Measurements from ENCODE around the gene MBD3L5. TPM values are rescaled to one million over a fixed set of nuclear protein-coding genes. Genes with fewer than 3 reads are reported as not detected.
"Not testable (repeated sequence)": the region's sequence is repeated elsewhere in the genome, so short reads cannot be mapped to it uniquely, and the experiment has no call there.

Gene MBD3L5
- total RNA-seq, 2 experiments from 2014 or later: not detected

DNA sequence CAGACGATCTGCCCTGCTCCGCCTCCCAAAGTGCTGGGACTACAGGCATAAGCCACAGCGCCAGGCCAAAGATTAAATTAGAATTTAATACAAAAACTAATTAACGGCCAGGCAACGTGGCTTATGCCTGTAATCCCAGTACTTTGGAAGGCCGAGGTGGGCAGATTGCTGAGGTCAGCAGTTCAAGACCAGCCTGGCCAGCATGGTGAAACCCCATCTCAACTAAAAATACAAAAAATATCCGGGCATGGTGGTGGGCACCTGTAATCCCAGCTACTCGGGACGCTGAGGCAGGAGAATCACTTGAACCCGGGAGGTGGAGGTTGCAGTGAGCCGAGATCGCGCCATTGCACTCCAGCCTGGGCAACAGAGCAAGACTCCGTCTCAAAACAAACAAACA lies 25.3 kb downstream of the MBD3L5 start:
- H3K27me3 Mint-ChIP-seq; H3K27ac Mint-ChIP-seq; intact Hi-C loops (cut with micrococcal nuclease); H3K4me3 Mint-ChIP-seq; H3K9me3 Mint-ChIP-seq; CTCF ChIA-PET; DNase-seq; H3K4me1 Mint-ChIP-seq (ENCODE audit: low read depth); POLR2A ChIA-PET; H3K36me3 Mint-ChIP-seq: not testable (repeated sequence)

DNA sequence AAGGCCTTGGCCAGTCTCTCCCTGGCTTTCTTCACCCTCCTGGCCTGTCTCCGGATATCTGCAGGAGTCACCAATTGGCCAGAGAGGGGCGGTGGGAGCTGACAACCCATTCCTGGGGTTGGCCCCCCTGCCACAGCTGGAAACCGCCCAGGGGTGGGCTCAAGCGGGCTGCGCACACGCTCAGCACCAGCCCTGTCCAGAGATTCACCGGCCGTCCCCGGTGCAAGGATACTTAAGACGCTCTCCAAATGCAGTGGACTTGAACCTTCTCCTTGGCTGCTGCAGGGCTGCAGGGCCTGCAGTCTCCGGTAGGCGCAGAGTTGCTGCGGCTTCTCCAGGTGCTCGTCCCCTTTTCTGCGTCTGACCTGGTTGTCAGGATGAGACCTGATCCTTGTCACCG lies 26.0 kb downstream of the MBD3L5 start:
- CTCF ChIA-PET; H3K27ac Mint-ChIP-seq; H3K4me1 Mint-ChIP-seq (ENCODE audit: low read depth); H3K27me3 Mint-ChIP-seq; H3K36me3 Mint-ChIP-seq; H3K9me3 Mint-ChIP-seq; DNase-seq; intact Hi-C loops (cut with micrococcal nuclease); H3K4me3 Mint-ChIP-seq; POLR2A ChIA-PET: not testable (repeated sequence)

DNA sequence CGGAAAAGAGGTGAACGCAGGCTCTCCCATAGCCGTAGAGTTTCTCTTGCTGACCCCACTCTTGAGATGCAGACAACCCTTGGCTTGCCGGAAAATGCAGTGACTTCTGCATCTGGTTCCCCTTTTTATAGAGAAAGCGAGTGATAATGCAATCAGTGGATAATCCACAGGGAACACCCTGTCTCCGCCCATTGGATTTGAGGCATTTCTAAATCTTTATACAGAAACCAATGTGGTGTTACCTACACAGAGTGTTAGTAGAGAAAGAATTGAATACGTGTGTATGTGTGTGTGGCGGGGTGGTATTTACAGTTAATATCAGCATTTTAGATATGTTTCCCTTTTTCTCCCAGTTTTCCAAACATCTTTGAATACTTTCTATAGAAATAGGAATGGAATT lies 28.2 kb downstream of the MBD3L5 start, which contains the start of gene MBD3L3:
Gene MBD3L3, minus strand, starts transcription at position 101 of the 400 bp plus-strand sequence. Its CDS starts 71 bp downstream, at position 30.
- POLR2A ChIA-PET: not testable (repeated sequence)

DNA sequence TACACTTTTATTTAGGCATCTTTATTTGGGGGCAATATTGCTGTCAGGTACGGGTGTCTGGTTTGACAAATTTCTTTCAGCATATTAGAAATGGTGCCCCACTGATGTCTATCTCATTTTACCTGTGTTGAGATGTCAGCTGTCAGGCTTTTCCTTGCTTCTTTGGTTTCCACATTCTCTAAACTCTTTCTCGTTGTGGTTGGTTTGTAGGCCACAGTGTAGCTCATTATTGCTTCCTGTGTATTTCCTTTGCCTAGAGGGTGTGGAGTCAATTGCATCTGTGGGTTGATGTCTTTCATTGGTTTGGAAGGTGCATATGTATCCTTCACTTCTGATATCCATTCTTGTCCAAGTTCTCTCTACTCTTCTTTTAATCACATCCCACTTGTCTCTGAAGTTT lies 29.6 kb downstream of the MBD3L5 start:
- CTCF ChIA-PET; H3K4me3 Mint-ChIP-seq; DNase-seq; H3K27ac Mint-ChIP-seq; H3K27me3 Mint-ChIP-seq; POLR2A ChIA-PET; H3K4me1 Mint-ChIP-seq (ENCODE audit: low read depth); H3K36me3 Mint-ChIP-seq; H3K9me3 Mint-ChIP-seq: not testable (repeated sequence)
- intact Hi-C loops (cut with micrococcal nuclease): loop anchor here (10.0 kb wide), 1 partner anchor 1265 kb away; the partner anchor contains the start of gene DUS3L

More for the DNA sequence above, 28.2 kb downstream of the MBD3L5 start, which contains the start of gene MBD3L3:
- H3K9me3 Mint-ChIP-seq; H3K27ac Mint-ChIP-seq; H3K4me3 Mint-ChIP-seq; H3K36me3 Mint-ChIP-seq; intact Hi-C loops (cut with micrococcal nuclease); H3K4me1 Mint-ChIP-seq (ENCODE audit: low read depth); H3K27me3 Mint-ChIP-seq; CTCF ChIA-PET; DNase-seq: not testable (repeated sequence)

DNA sequence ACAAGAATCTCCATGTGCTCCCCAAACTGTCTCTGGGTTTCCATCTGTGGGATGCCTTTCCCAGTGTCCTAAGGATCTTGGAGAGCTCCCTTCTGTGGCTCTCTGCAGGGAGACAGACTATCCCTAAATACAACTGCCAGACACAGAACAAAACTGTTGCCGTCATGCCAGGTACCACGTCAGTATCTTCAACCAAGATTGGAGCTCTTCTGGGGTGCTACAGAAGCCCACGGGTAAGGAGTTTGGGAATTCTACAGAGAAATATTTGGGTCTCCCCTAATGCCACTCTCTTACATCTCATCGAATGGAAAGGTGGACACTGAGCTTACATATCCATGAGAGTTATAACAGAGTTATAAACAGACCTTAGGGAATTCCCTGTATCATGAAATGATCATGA lies 33.0 kb downstream of the MBD3L5 start:
- no peaks in the 10 kb centered on the region for H3K36me3 Mint-ChIP-seq
- CTCF ChIA-PET: no interaction called here
- no peaks in the 10 kb centered on the region for H3K9me3 Mint-ChIP-seq
- no peak overlapping the region for H3K4me3 Mint-ChIP-seq
- no peak overlapping the region for H3K27ac Mint-ChIP-seq
- POLR2A ChIA-PET: no interaction called here
- H3K4me1 Mint-ChIP-seq (ENCODE audit: low read depth): no peaks in the 10 kb centered on the region
- intact Hi-C loops (cut with micrococcal nuclease): loop anchor here (10.0 kb wide), 1 partner anchor 1269 kb away; the partner anchor contains the start of gene DUS3L
- no peaks in the 10 kb centered on the region for H3K27me3 Mint-ChIP-seq
- no peak for DNase-seq

DNA sequence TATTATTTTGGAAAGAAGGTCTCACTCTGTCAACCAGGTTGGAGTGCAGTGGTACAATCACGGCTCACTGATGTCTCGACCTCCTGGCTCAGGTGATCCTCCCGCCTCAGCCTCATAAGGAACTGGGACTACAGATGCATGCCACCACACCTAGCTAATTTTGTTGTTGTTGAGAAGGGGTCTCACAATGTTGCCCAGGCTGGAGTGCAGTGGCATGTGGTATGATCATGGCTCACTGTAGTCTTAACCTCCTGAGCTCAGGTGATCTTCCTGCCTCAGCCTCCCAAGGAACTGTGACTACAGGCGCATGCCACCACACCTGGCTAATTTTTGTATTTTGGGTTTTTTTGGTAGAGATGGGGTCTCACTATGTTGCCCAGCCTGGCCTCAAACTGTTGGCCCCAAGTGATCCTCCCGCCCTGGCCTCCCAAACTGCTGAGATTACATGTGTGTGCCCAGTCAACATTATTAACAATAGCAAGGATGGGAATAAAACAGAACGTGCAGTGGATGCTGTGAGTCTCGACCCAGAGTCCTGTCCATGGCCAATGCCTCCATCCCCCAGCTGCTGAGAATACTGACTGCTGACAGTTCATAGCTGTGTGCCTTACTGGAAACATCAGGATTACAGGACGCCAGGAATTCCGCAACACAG lies 33.5 kb downstream of the MBD3L5 start:
- H3K4me1 Mint-ChIP-seq (ENCODE audit: low read depth): peaks cover 1% of the 10 kb centered on the region
- no peaks in the 10 kb centered on the region for H3K9me3 Mint-ChIP-seq
- H3K36me3 Mint-ChIP-seq: no peaks in the 10 kb centered on the region
- H3K4me3 Mint-ChIP-seq: no peak overlapping the region
- H3K27ac Mint-ChIP-seq: no peak overlapping the region
- DNase-seq: no peak
- POLR2A ChIA-PET: no interaction called here
- intact Hi-C loops (cut with micrococcal nuclease): loop anchor here (10.0 kb wide), 1 partner anchor 1269 kb away; the partner anchor contains the start of gene DUS3L
- CTCF ChIA-PET: no interaction called here
- H3K27me3 Mint-ChIP-seq: no peaks in the 10 kb centered on the region

DNA sequence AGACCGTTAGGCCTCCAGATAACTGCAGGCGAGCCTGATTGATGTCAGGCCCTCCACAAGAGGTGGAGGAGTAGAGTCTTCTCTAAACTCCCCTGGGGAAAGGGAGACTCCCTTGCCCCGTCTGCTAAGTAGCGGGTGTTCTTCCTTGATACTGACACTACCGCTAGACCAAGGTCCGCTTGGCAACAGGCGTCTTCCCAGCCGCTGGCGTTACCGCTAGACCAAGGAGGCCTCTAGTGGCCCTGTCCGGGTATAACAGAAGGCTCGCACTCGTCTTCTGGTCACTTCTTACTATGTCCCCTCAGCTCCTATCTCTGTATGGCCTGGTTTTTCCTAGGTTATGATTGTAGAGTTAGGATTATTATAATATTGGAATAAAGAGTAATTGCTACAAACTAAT lies 36.7 kb downstream of the MBD3L5 start:
- H3K27ac Mint-ChIP-seq; CTCF ChIA-PET; H3K27me3 Mint-ChIP-seq; H3K4me3 Mint-ChIP-seq; POLR2A ChIA-PET; H3K9me3 Mint-ChIP-seq; H3K4me1 Mint-ChIP-seq (ENCODE audit: low read depth); DNase-seq: not testable (repeated sequence)
- intact Hi-C loops (cut with micrococcal nuclease): loop anchor here (10.0 kb wide), 1 partner anchor 1272 kb away; the partner anchor contains the start of gene DUS3L
- H3K36me3 Mint-ChIP-seq: peaks cover 11% of the 10 kb centered on the region

DNA sequence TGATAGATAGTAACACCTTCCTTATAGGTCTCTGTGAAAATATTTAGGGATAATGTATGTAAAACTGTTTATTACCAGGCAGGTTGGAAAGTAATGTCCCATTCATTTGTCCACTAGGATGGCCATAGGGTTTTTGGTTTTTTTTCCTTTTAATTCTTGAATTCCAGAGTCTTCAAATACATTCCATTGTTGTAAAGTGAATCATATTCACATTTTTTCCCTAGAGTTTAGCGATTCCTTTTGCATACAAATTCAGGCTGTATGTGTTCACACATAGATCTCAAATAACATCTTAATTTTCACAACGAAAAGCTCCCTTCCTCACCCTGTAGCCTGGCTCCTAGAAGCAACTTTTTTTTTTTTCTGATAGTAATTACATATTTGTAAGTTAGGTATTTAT lies 37.3 kb downstream of the MBD3L5 start:
- no peaks in the 10 kb centered on the region for H3K27me3 Mint-ChIP-seq
- no peaks in the 10 kb centered on the region for H3K9me3 Mint-ChIP-seq
- H3K36me3 Mint-ChIP-seq: peaks cover 17% of the 10 kb centered on the region
- CTCF ChIA-PET: no interaction called here
- DNase-seq: no peak
- POLR2A ChIA-PET: no interaction called here
- H3K4me3 Mint-ChIP-seq: no peak overlapping the region
- H3K4me1 Mint-ChIP-seq (ENCODE audit: low read depth): peaks cover 11% of the 10 kb centered on the region
- intact Hi-C loops (cut with micrococcal nuclease): loop anchor here (10.0 kb wide), 1 partner anchor 1273 kb away; the partner anchor contains the start of gene DUS3L
- no peak overlapping the region for H3K27ac Mint-ChIP-seq

DNA sequence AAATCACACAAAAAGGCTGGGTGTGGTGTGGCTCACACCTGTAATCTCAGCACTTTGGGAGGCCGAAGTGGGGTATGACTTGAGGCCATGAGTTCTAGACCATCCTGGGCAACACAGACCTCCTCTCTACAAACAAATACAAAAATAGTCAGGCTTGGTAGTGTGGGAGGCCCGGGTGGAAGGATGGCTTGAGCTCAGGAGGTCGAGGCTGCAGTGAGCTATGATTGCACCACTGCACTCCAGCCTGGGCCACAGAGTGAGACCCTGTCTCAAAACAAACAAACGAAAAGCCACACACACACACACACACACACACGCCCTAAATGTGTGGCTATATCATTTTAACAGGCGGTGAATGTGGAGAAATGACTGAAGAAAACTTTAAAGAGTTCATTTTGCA lies 38.2 kb downstream of the MBD3L5 start:
- Mint-ChIP-seq H3K27me3 (no peaks in the 10 kb centered on the region), H3K4me1 (ENCODE audit: low read depth) (peaks cover 11% of the 10 kb centered on the region), H3K4me3 (peak overlapping the region; percentile 87), H3K27ac (peak overlapping the region; percentile 83), H3K36me3 (peaks cover 22% of the 10 kb centered on the region), H3K9me3 (no peaks in the 10 kb centered on the region)
- ChIA-PET CTCF (interaction anchor here (1.1 to 2.9 kb wide), 3 partner anchors 31 to 286 kb away, joined by 3 to 14 read pairs (median 7); no protein-coding TSS in a partner anchor), POLR2A (interaction anchor here (0.9 to 1.7 kb wide), 4 partner anchors 24 to 318 kb away, joined by 3 to 9 read pairs (median 6); no protein-coding TSS in a partner anchor)
- intact Hi-C loops (cut with micrococcal nuclease): loop anchor here (10.0 kb wide), 1 partner anchor 1274 kb away; the partner anchor contains the start of gene DUS3L
- DNase-seq: no peak

DNA sequence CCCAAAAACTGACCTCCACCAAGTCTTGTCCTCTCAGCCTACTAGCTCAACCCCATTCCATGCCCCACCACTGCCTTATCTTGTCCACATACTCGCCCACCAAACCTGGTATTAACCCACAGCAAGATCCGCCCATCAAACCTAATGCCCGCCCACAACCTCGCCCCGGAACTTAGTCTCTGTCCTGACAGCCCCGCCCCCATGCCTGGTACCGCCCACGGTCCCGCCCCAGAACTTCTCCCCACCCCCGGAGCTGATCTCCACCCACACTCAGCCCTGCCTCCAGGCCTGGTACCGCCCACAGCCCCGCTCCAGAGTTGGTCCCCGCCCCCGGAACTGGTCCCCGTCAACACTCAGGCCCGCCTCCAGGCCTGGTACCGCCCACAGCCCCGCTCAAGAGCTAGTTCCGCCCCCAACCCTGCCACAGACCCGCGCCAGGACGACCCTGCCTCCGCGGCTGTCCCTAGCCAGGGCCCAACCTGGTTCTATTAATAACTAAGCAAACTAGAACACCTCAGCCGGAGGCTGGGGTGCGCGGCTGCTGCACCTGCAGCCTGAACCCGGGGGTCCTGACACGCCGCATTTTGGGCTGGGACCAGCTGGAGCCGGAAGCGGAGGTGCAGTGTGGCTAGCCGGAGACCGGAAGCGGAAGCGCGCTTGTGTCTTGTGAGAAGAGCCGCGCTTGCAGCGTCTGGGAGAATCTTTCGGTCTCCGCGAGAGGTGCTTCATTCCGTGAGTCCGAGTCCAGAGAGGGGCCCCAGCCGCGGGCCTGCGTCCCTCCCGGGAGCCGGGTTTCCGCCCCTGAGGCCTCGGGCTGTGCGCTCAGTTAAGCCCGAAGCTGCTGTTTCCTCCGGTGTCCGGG lies 38.9 kb downstream of the MBD3L5 start, which contains the start of gene ZNF557:
Gene ZNF557, plus strand, starts transcription at position 662 of the 862 bp plus-strand sequence. CDS start 5,372 bp downstream, outside the sequence.
- H3K4me1 Mint-ChIP-seq (ENCODE audit: low read depth): peaks cover 11% of the 10 kb centered on the region
- H3K27ac Mint-ChIP-seq: peak within 1 kb of the TSS; percentile 83
- intact Hi-C loops (cut with micrococcal nuclease): loop anchor here (10.0 kb wide), 1 partner anchor 1274 kb away; the partner anchor contains the start of gene DUS3L
- peaks cover 27% of the 10 kb centered on the region for H3K36me3 Mint-ChIP-seq
- ChIA-PET CTCF (interaction anchor here (1.0 to 2.9 kb wide), 6 partner anchors 30 to 499 kb away, joined by 3 to 14 read pairs (median 4); no protein-coding TSS in a partner anchor), POLR2A (interaction anchor here (0.9 to 1.7 kb wide), 4 partner anchors 23 to 318 kb away, joined by 3 to 9 read pairs (median 6); no protein-coding TSS in a partner anchor)
- DNase-seq: peak; percentile 99
- H3K27me3 Mint-ChIP-seq: no peaks in the 10 kb centered on the region
- peak within 1 kb of the TSS; percentile 87 for H3K4me3 Mint-ChIP-seq
- peaks cover 1% of the 10 kb centered on the region for H3K9me3 Mint-ChIP-seq

DNA sequence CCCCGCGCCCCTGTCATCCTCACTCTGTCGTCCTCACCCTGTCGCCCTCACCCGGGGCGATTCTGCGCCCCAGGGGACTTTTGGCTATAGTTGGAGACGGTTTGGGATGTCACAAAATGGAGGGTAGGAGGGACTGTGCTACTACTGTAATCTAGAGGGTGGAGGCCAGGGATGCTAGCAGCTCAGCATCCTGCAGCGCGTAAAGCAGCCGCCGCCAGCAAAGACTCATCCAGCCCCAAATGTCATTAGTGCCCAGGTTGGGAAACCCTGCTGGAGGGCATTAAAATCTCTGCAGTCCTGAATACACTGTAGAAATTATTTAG lies 39.5 kb downstream of the MBD3L5 start:
- CTCF ChIA-PET: interaction anchor here (1.0 to 2.9 kb wide), 6 partner anchors 30 to 499 kb away, joined by 3 to 14 read pairs (median 4); no protein-coding TSS in a partner anchor
- intact Hi-C loops (cut with micrococcal nuclease): loop anchor here (10.0 kb wide), 1 partner anchor 1275 kb away; the partner anchor contains the start of gene DUS3L
- H3K36me3 Mint-ChIP-seq: peaks cover 32% of the 10 kb centered on the region

DNA sequence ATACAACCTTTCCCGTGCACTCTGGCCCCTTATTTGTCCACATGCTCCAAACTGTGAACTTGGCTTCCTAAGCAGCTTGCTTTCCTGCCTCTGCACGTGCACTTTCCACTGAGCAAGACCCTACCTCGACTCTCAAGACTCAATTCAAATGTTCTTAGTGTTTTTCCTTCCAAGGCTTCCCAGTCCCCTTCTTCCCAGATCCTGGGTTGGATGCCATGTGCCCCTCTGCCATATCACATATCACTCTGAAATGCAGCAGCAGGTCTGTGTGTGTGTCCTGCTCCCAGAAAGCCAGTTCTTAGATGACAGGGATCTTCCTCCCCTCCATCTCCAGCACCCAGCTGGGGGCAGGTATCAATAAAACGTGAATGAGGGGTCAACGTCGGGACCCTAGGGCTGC lies 42.2 kb downstream of the MBD3L5 start:
- H3K36me3 Mint-ChIP-seq: peaks cover 58% of the 10 kb centered on the region

More for the DNA sequence above, 39.5 kb downstream of the MBD3L5 start:
- peaks cover 11% of the 10 kb centered on the region for H3K4me1 Mint-ChIP-seq (ENCODE audit: low read depth)
- peak overlapping the region; percentile 83 for H3K27ac Mint-ChIP-seq
- POLR2A ChIA-PET: interaction anchor here (1.2 to 1.7 kb wide), 3 partner anchors 30 to 317 kb away, joined by 5 to 9 read pairs (median 6); no protein-coding TSS in a partner anchor
- peaks cover 3% of the 10 kb centered on the region for H3K9me3 Mint-ChIP-seq
- peak overlapping the region; percentile 87 for H3K4me3 Mint-ChIP-seq
- DNase-seq: no peak
- H3K27me3 Mint-ChIP-seq: no peaks in the 10 kb centered on the region

More for the DNA sequence above, 42.2 kb downstream of the MBD3L5 start:
- intact Hi-C loops (cut with micrococcal nuclease): no loop called here
- H3K27ac Mint-ChIP-seq: no peak overlapping the region
- no peaks in the 10 kb centered on the region for H3K27me3 Mint-ChIP-seq
- DNase-seq: no peak
- H3K9me3 Mint-ChIP-seq: peaks cover 16% of the 10 kb centered on the region
- peak overlapping the region; percentile 9 for H3K4me3 Mint-ChIP-seq
- peaks cover 11% of the 10 kb centered on the region for H3K4me1 Mint-ChIP-seq (ENCODE audit: low read depth)
- ChIA-PET CTCF (no interaction called here), POLR2A (no interaction called here)

Measured in activated CD4-positive, alpha-beta memory T cell treated with anti-CD3 and anti-CD28 coated beads for 36 hours (primary cell).